ENCODE data around the gene SCARB1.

DNA sequence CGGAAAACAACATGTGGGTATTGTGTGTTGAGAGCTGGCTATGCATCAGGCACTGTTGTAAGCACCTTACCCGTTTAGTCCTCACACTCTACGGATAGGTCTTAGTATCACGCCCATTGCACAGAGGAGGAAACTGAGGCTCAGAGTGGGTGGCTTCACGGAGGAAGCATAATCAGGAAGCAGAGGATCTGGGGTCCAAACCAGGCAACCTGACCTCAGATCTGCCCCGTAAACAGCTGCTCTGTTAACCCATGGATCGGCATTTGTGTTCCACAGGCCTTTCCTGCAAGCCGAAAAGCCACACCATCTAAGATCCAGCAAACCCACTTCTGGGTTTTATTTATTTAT, 107.9 kb downstream of the SCARB1 start:
- TF ChIP-seq ZNF530 (tag by site-specific recombination; IDR thresholded peaks at IDR 0.05; ENCODE audit: low read depth), result no peak
- TF ChIP-seq CTCF (tag by site-specific recombination; IDR thresholded peaks at IDR 0.05), result no peak
- TF ChIP-seq ZNF133 (tag by site-specific recombination; IDR thresholded peaks at IDR 0.05), result no peak
- TF ChIP-seq ZNF398 (tag by site-specific recombination; IDR thresholded peaks at IDR 0.05), result no peak
- no peak for TF ChIP-seq MZF1 (tag by site-specific recombination; IDR thresholded peaks at IDR 0.05; ENCODE audit: borderline replicate concordance)
- TF ChIP-seq PATZ1 (tag by site-specific recombination; IDR thresholded peaks at IDR 0.05), result no peak
- TF ChIP-seq KLF7 (tag by site-specific recombination; IDR thresholded peaks at IDR 0.05; ENCODE audit: borderline replicate concordance), result no peak
- TF ChIP-seq GLIS2 (tag by site-specific recombination; IDR thresholded peaks at IDR 0.05), result no peak
- no peak for TF ChIP-seq TRIM28 (IDR thresholded peaks at IDR 0.05; ENCODE audit: borderline replicate concordance, low read length)
- no peak for TF ChIP-seq ZNF629 (tag by site-specific recombination; IDR thresholded peaks at IDR 0.05)
- TF ChIP-seq ZNF148 (tag by site-specific recombination; IDR thresholded peaks at IDR 0.05; ENCODE audit: borderline replicate concordance), result no peak
- no peak for TF ChIP-seq ZNF37A (tag by site-specific recombination; IDR thresholded peaks at IDR 0.05)
